K562 (cell line): ENCODE results near the gene HMCN1. TPM values are rescaled to one million over a fixed set of nuclear protein-coding genes. Genes with fewer than 3 reads are reported as not detected.

Experiments
- ATAC-seq: fragments of 200-7000 bp; cut with Tn5 transposase; 3 replicates; pipeline ENCODE4 v1.9.1; 2020; ENCODE audit warnings: moderate library complexity
- BruUV-seq: library from RNA; stranded (reverse); fragments of 400-500 nt; replicated peaks from 2 replicates; lab custom pipeline; 2021; lab: Mats Ljungman, UMichigan
- CTCF ChIA-PET: fragments of 300-600 bp; formaldehyde crosslinking; extraction: SDS; loops from one replicate; lab custom pipeline; 2021; ENCODE audit warnings: low intra/inter-chr PET ratio; lab: Yijun Ruan, JAX
- POLR2A ChIA-PET: fragments of 300-600, 350-650 bp; sonication (Branson Sonifier 250); formaldehyde crosslinking; extraction: SDS; loops from one replicate; lab custom pipeline; 2021; ENCODE audit warnings: antibody characterized with exemption, inconsistent platforms; lab: Yijun Ruan, JAX
- DNase-seq, 4 experiments: peaks; one replicate each; pipeline versions ENCODE4 v3.0.0 to v3.0.0-alpha.2; 2011 to 2018; ENCODE audit warnings: low spot score in 3 of 4, mixed read lengths in 3 of 4; ENCODE audit errors: extremely low read depth in 1 of 4
- FAIRE-seq: peaks from 2 replicates; lab custom pipeline; 2011; peaks lifted over from hg19 to GRCh38; lab: Jason Lieb, UNC
- H2AFZ ChIP-seq: 2 replicates; pipeline ENCODE4 v1.6.0; 2011; ENCODE audit warnings: low read depth, low read length, control low read depth, inconsistent platforms
- H3K27ac ChIP-seq: fragments of 200-600 bp; 3 replicates; pipeline ENCODE4 v1.8.0; 2011; ENCODE audit warnings: low read depth, mild to moderate bottlenecking, control low read depth, inconsistent platforms, low read length, moderate library complexity, mixed read lengths; ENCODE audit errors: extremely low read depth
- H3K27me3 ChIP-seq, 2 experiments: fragments of 300-600 bp in 1 of 2; 2 replicates in 1 of 2; 3 replicates in 1 of 2; pipeline versions ENCODE4 v1.6.0 to v1.8.0; 2011; ENCODE audit warnings: inconsistent platforms in 2 of 2, low read length in 2 of 2, mild to moderate bottlenecking in 1 of 2, mixed read lengths in 1 of 2, moderate library complexity in 1 of 2; ENCODE audit not compliant: control insufficient read depth in 2 of 2, insufficient read depth in 2 of 2
- H3K36me3 ChIP-seq: fragments of 300-600 bp; 3 replicates; pipeline ENCODE4 v1.8.0; 2011; ENCODE audit warnings: mild to moderate bottlenecking, low read length, inconsistent platforms; ENCODE audit not compliant: control insufficient read depth, insufficient read depth
- H3K4me1 ChIP-seq, 2 experiments: fragments of 200-600 bp in 1 of 2; replicated peaks in 1 of 2; 2 replicates in 1 of 2; 3 replicates in 1 of 2; pipeline versions ENCODE4 v1.5.1 to v1.8.0; 2011; ENCODE audit warnings: inconsistent platforms in 2 of 2, low read length in 2 of 2, mild to moderate bottlenecking in 1 of 2, mixed read lengths in 1 of 2, moderate library complexity in 1 of 2; ENCODE audit not compliant: control insufficient read depth in 2 of 2, insufficient read depth in 2 of 2
- H3K4me2 ChIP-seq: 2 replicates; pipeline ENCODE4 v1.6.1; 2011; ENCODE audit warnings: low read length, control low read depth, inconsistent platforms, mixed read lengths; ENCODE audit not compliant: insufficient read depth
- H3K4me3 ChIP-seq: fragments of 200-600 bp; sonication (generic), shearing (Covaris generic); 2 replicates; pipeline ENCODE4 v1.5.1; 2016; ENCODE audit warnings: control low read depth, inconsistent platforms
- H3K79me2 ChIP-seq: fragments of 200-600 bp; 3 replicates; pipeline ENCODE4 v1.8.0; 2011; ENCODE audit warnings: low read length, inconsistent platforms; ENCODE audit not compliant: control insufficient read depth, insufficient read depth
- H3K9ac ChIP-seq, 2 experiments: 2 replicates each; pipeline versions ENCODE4 v1.6.0 to v1.6.1; 2011; ENCODE audit warnings: low read depth in 2 of 2, low read length in 2 of 2, control low read depth in 1 of 2, inconsistent platforms in 1 of 2, mild to moderate bottlenecking in 1 of 2, mixed read lengths in 1 of 2; ENCODE audit not compliant: insufficient read depth in 1 of 2
- H3K9me1 ChIP-seq: one replicate; pipeline ENCODE4 v1.6.0; 2011; ENCODE audit warnings: inconsistent platforms, mild to moderate bottlenecking, low read length, moderate library complexity; ENCODE audit not compliant: control insufficient read depth, insufficient read depth
- H3K9me3 ChIP-seq: replicated peaks from 2 replicates; pipeline ENCODE4 v1.5.1; 2011; ENCODE audit warnings: low read depth, low read length, inconsistent platforms; ENCODE audit not compliant: control insufficient read depth, insufficient read depth
- H4K20me1 ChIP-seq: replicated peaks from 2 replicates; pipeline ENCODE4 v1.6.1; 2011; ENCODE audit warnings: low read length, inconsistent platforms, mixed read lengths; ENCODE audit not compliant: control insufficient read depth, insufficient read depth
- CSDE1 ChIP-seq, 2 experiments: fragments of 450-650 bp; IDR thresholded peaks; 2 replicates each; pipeline ENCODE4 v1.6.1; 2016; ENCODE audit warnings: mild to moderate bottlenecking in 1 of 2
- ETS1 ChIP-seq: conservative IDR thresholded peaks from 2 replicates; pipeline ENCODE4 v1.6.1; 2011; ENCODE audit warnings: low read depth, mild to moderate bottlenecking, low read length; ENCODE audit not compliant: control insufficient read depth
- FOXA3 ChIP-seq, 2 experiments: fragments of 450-650 bp in 1 of 2; sonication (generic) in 1 of 2; formaldehyde crosslinking; IDR thresholded peaks in 1 of 2; conservative IDR thresholded peaks in 1 of 2; 2 replicates each; pipeline versions ENCODE4 v1.4.0 to v1.8.0; 2020 to 2022; ENCODE audit warnings: mild to moderate bottlenecking in 2 of 2, missing genetic modification reagents in 1 of 2
- GTF2B ChIP-seq: IDR thresholded peaks from 2 replicates; pipeline ENCODE4 v1.6.1; 2011; ENCODE audit not compliant: insufficient read length; ENCODE audit errors: extremely low read depth
- HES1 ChIP-seq: fragments of 450-650 bp; IDR thresholded peaks from 2 replicates; pipeline ENCODE4 v1.6.1; 2016; ENCODE audit warnings: low read depth, mild to moderate bottlenecking, moderate library complexity
- HMG20B ChIP-seq: fragments of 250-450 bp; sonication (Bioruptor Pico); IDR thresholded peaks from 2 replicates; pipeline ENCODE4 v1.5.0; 2021; ENCODE audit warnings: mild to moderate bottlenecking
- MECOM ChIP-seq: fragments of 250-450 bp; sonication (Bioruptor Pico); IDR thresholded peaks from 2 replicates; pipeline ENCODE4 v1.8.0; 2022; ENCODE audit warnings: inconsistent platforms
- WHSC1 ChIP-seq: IDR thresholded peaks from one replicate; pipeline ENCODE4 v1.6.1; 2012; ENCODE audit warnings: low read length, control low read depth, inconsistent platforms
- ZNF280A ChIP-seq: fragments of 450-650 bp; IDR thresholded peaks from 2 replicates; pipeline ENCODE4 v1.6.1; 2018; ENCODE audit warnings: mild to moderate bottlenecking, low read depth; ENCODE audit not compliant: partially characterized antibody
- ZNF507 ChIP-seq: conservative IDR thresholded peaks from 2 replicates; pipeline ENCODE4 v1.6.1; 2017; ENCODE audit warnings: missing genetic modification characterization, missing compliant biosample characterization
- WGBS: fragments of 100-300 bp; shearing (Covaris generic); methylation state at CpG from one replicate; pipeline ENCODE4 v1.1.6; 2016; ENCODE audit warnings: low coverage, mixed read lengths; ENCODE audit not compliant: insufficient coverage; ENCODE audit errors: missing lambda C conversion rate; 5-methylcytosine and 5-hydroxymethylcytosine counted together
- in situ Hi-C: fragments of 300-500 bp; cut with MboI; formaldehyde crosslinking; loops from 4 replicates; pipeline ENCODE4 v1.15.0; 2018; ENCODE audit warnings: inconsistent platforms, mixed read lengths
- intact Hi-C: fragments of 100-400 bp; cut with micrococcal nuclease; formaldehyde crosslinking; loops from 2 replicates; pipeline ENCODE4 v1.14.2; 2022
- polyA plus RNA-seq, 8 experiments: library from polyadenylated mRNA; depleted of rRNA in 4 of 8; stranded (reverse) in 5 of 8; unstranded in 3 of 8; fragments of >200 nt; fragmentation: Nextera tagmentation in 2 of 8; fragmentation: Illumina TruSeq in 1 of 8; extraction: Ambion mirVana in 2 of 8; extraction: Trizol in 1 of 8; gene quantifications; 2 replicates each; pipeline versions ENCODE4 v1.2.1 to v1.2.3, GENCODE V29; 2011 to 2014; ENCODE audit warnings: inconsistent platforms in 1 of 8, missing spikeins in 1 of 8
- total RNA-seq, 7 experiments: library from RNA; depleted of rRNA in 6 of 7; stranded (reverse); fragments of >200 nt in 6 of 7; fragmentation: Illumina TruSeq in 2 of 7; extraction: Trizol in 2 of 7; gene quantifications; 2 replicates each; pipeline versions ENCODE4 v1.2.1 to v1.2.3, GENCODE V29; 2011 to 2021; ENCODE audit warnings: low replicate concordance in 1 of 7

The HMCN1 gene
- total and polyA plus RNA-seq, 9 of the 15 experiments (the other 6 are each of a cell fraction or from before 2014, with no cell fraction given), result 0.07 to 0.36 (median 0.21) TPM

DNA sequence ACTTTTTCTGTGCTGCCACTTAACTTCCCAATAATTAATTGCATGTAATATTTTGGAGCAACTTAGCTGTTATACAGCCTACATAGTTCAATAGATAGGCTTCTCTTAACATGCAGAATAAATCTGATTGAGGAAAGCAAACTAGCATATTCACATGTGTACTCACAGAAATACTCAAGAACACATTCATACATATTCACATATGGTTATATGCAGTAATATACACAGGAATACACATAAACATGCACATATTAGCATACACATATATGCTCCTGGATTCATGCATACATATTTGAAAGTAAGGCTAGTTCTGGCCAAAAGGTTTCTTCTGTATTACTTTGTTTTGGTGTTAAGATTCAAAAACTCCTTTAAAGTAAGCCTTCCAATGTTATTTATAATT, 73.1 kb downstream of the HMCN1 start:
- H3K9me3 ChIP-seq, result no peaks in the 10 kb centered on the region
- H3K79me2 ChIP-seq, result no peaks in the 10 kb centered on the region
- no peak overlapping the region for H3K4me3 ChIP-seq
- H4K20me1 ChIP-seq, result no peaks in the 10 kb centered on the region
- no peaks in the 10 kb centered on the region for H3K9me1 ChIP-seq
- ChIA-PET CTCF (no interaction called here), POLR2A (no interaction called here)
- H3K27me3 ChIP-seq, result no peaks in the 10 kb centered on the region
- no peak for TF ChIP-seq FOXA3 (CRISPR knock-in tag; conservative IDR thresholded peaks at IDR 0.05 in 1 of 2, IDR thresholded peaks at IDR 0.05 in 1 of 2)
- TF ChIP-seq CSDE1 (IDR thresholded peaks at IDR 0.05), result no peak
- TF ChIP-seq ETS1, result no peak
- no TSS peak for BruUV-seq
- H3K27ac ChIP-seq, result no peak overlapping the region
- H3K36me3 ChIP-seq, result no peaks in the 10 kb centered on the region
- in situ Hi-C loops, result loop anchor here (25.0 kb wide), 1 partner anchor 405 kb away; no protein-coding TSS in a partner anchor
- ATAC-seq, result no peak
- no peak for FAIRE-seq
- H2AFZ ChIP-seq, result no peak overlapping the region
- H3K4me2 ChIP-seq, result no peak overlapping the region
- no peak overlapping the region for H3K9ac ChIP-seq
- no peak for DNase-seq
- intact Hi-C loops, result no loop called here
- H3K4me1 ChIP-seq, result no peaks in the 10 kb centered on the region

GRCh38 chr1:185808631-185809030, 74.4 kb downstream of the HMCN1 start:
- BruUV-seq, result no TSS peak
- Histone ChIP-seq H3K9me1 (no peaks in the 10 kb centered on the region), H3K27ac (no peak overlapping the region), H3K27me3 (no peaks in the 10 kb centered on the region), H3K9ac (no peak overlapping the region), H3K4me2 (no peak overlapping the region), H3K4me3 (no peak overlapping the region), H4K20me1 (no peaks in the 10 kb centered on the region), H3K4me1 (no peaks in the 10 kb centered on the region), H2AFZ (no peak overlapping the region), H3K9me3 (no peaks in the 10 kb centered on the region), H3K36me3 (no peaks in the 10 kb centered on the region), H3K79me2 (no peaks in the 10 kb centered on the region)
- intact Hi-C loops (no loop called here), in situ Hi-C loops (loop anchor here (25.0 kb wide), 1 partner anchor 404 kb away; no protein-coding TSS in a partner anchor)
- ATAC-seq (no peak), FAIRE-seq (no peak), DNase-seq (no peak)
- ChIA-PET CTCF (no interaction called here), POLR2A (no interaction called here)
- WGBS, result 0% methylated on average over 1 of the region's 1 CpG
- TF ChIP-seq HMG20B (CRISPR knock-in tag) (no peak), ZNF280A (no peak), ZNF507 (tag) (no peak), WHSC1 (no peak), GTF2B (no peak), CSDE1 (IDR thresholded peaks at IDR 0.05) (no peak), HES1 (no peak), MECOM (CRISPR knock-in tag) (no peak)
